OCI-LY3 (cell line): ENCODE measurements around the gene PLIN4.

Experiments used
- H2AFZ ChIP-seq: fragments of 200-600, 300-600 bp; shearing (Covaris generic); 2 replicates; pipeline ENCODE4 v1.6.0; 2014; ENCODE audit warnings: antibody characterized with exemption, low read depth, low read length
- H3K27ac ChIP-seq: fragments of 200-600, 300-600 bp; sonication (generic); 2 replicates; pipeline ENCODE4 v1.5.1; 2014; ENCODE audit warnings: mild to moderate bottlenecking, low read length, moderate library complexity, mixed read lengths
- H3K27me3 ChIP-seq: fragments of 200-600, 300-600 bp; sonication (generic); 2 replicates; pipeline ENCODE4 v1.6.1; 2014; ENCODE audit warnings: low read depth, low read length, mixed read lengths
- H3K36me3 ChIP-seq: fragments of 200-600, 300-600 bp; sonication (generic); replicated peaks from 2 replicates; pipeline ENCODE3; 2014; ENCODE audit warnings: low read depth, low read length, mixed read lengths
- H3K4me1 ChIP-seq: fragments of 300-600, 200-600 bp; sonication (generic); 2 replicates; pipeline ENCODE4 v1.6.1; 2014; ENCODE audit warnings: low read length, mixed read lengths
- H3K4me2 ChIP-seq: fragments of 200-600, 300-600 bp; sonication (generic); 2 replicates; pipeline ENCODE4 v1.6.1; 2014; ENCODE audit warnings: low read length, mixed read lengths
- H3K4me3 ChIP-seq: fragments of 300-600, 200-600 bp; sonication (generic); 2 replicates; pipeline ENCODE4 v1.5.1; 2014; ENCODE audit warnings: antibody characterized with exemption, mild to moderate bottlenecking, low read length, moderate library complexity
- H3K79me2 ChIP-seq: fragments of 300-600, 200-600 bp; shearing (Covaris generic); 2 replicates; pipeline ENCODE4 v1.6.1; 2014; ENCODE audit warnings: mild to moderate bottlenecking, low read length, mixed read lengths
- H3K9ac ChIP-seq: fragments of 300-600, 200-600 bp; shearing (Covaris generic); 2 replicates; pipeline ENCODE4 v1.6.0; 2014; ENCODE audit warnings: mild to moderate bottlenecking, low read length, moderate library complexity
- H3K9me3 ChIP-seq: fragments of 200-600, 300-600 bp; shearing (Covaris generic); 2 replicates; pipeline ENCODE4 v1.6.1; 2014; ENCODE audit warnings: low read length, mixed read lengths; ENCODE audit not compliant: insufficient read depth
- H4K20me1 ChIP-seq: fragments of 200-600, 300-600 bp; sonication (generic); 2 replicates; pipeline ENCODE4 v1.6.1; 2016; ENCODE audit warnings: low read length, mixed read lengths; ENCODE audit not compliant: insufficient read depth
- EZH2phosphoT487 ChIP-seq: fragments of 200-600 bp; shearing (Covaris generic); IDR thresholded peaks from 2 replicates; pipeline ENCODE4 v1.6.1; 2018; ENCODE audit warnings: antibody characterized with exemption, mixed run types, low read depth
- TF ChIP-seq, protein P1 (sequence below): fragments of 200-600, 300-600 bp; sonication (generic); IDR thresholded peaks from 2 replicates; pipeline ENCODE4 v1.5.1; 2014; ENCODE audit warnings: antibody characterized with exemption, low read length, low read depth

PLIN4 gene

DNA sequence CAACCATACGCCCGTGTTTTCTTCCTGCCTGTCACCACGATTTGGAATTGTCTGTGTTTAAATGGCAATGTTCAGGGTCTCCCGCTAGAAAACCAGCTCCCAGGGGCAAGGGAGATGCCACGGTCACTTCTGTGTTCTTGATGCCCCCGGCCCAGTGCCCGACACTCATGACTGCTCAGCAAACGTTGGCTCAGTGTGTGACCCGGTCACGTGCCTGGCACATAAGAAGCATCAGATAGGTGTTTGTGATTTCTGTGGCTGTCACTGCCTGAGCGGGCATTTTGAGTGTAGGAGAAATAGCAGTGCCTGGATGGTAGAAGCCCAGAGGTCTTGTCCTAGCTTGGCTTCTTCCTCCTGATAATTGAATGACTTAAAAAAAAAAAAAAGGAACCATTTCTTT is 30.7 kb downstream of the PLIN4 start:
- H4K20me1 ChIP-seq: no peaks in the 10 kb centered on the region
- no peaks in the 10 kb centered on the region for H3K27me3 ChIP-seq
- no peak overlapping the region for H3K4me3 ChIP-seq
- H3K9ac ChIP-seq: no peak overlapping the region
- no peaks in the 10 kb centered on the region for H3K4me1 ChIP-seq
- no peaks in the 10 kb centered on the region for H3K79me2 ChIP-seq
- no peak overlapping the region for H2AFZ ChIP-seq
- no peaks in the 10 kb centered on the region for H3K9me3 ChIP-seq
- no peak overlapping the region for H3K27ac ChIP-seq
- H3K36me3 ChIP-seq: peaks cover 30% of the 10 kb centered on the region
- H3K4me2 ChIP-seq: no peak overlapping the region
- TF ChIP-seq, protein P1, sequence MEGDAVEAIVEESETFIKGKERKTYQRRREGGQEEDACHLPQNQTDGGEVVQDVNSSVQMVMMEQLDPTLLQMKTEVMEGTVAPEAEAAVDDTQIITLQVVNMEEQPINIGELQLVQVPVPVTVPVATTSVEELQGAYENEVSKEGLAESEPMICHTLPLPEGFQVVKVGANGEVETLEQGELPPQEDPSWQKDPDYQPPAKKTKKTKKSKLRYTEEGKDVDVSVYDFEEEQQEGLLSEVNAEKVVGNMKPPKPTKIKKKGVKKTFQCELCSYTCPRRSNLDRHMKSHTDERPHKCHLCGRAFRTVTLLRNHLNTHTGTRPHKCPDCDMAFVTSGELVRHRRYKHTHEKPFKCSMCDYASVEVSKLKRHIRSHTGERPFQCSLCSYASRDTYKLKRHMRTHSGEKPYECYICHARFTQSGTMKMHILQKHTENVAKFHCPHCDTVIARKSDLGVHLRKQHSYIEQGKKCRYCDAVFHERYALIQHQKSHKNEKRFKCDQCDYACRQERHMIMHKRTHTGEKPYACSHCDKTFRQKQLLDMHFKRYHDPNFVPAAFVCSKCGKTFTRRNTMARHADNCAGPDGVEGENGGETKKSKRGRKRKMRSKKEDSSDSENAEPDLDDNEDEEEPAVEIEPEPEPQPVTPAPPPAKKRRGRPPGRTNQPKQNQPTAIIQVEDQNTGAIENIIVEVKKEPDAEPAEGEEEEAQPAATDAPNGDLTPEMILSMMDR: no peak
- TF ChIP-seq EZH2phosphoT487: no peak

DNA sequence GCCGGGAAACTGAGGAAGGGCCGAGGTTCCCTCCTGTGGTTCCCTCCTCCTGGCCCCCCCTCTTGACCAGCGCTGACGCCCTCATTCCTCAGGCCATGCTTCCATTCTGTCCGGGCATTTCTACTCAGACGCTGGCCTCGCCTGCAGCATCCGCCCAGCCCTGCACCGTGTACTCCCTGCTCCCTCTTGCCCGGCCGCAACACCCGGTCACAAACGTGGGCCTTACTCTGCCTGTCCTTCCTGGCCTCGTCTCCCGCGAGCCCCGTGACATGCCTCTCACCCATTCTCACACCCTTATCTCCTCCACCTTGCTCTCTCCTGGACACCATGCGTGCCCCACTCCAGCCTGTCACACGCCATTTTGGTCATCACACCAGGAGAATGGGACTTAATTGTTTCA is 34.9 kb downstream of the PLIN4 start:
- Histone ChIP-seq H3K27me3 (no peaks in the 10 kb centered on the region), H3K36me3 (peaks cover 16% of the 10 kb centered on the region), H2AFZ (no peak overlapping the region), H3K4me1 (no peaks in the 10 kb centered on the region), H3K9me3 (no peaks in the 10 kb centered on the region), H3K4me2 (no peak overlapping the region), H3K4me3 (no peak overlapping the region), H3K27ac (no peak overlapping the region), H3K79me2 (no peaks in the 10 kb centered on the region), H4K20me1 (no peaks in the 10 kb centered on the region), H3K9ac (no peak overlapping the region)
- TF ChIP-seq, protein P1: no peak
- no peak for TF ChIP-seq EZH2phosphoT487

DNA sequence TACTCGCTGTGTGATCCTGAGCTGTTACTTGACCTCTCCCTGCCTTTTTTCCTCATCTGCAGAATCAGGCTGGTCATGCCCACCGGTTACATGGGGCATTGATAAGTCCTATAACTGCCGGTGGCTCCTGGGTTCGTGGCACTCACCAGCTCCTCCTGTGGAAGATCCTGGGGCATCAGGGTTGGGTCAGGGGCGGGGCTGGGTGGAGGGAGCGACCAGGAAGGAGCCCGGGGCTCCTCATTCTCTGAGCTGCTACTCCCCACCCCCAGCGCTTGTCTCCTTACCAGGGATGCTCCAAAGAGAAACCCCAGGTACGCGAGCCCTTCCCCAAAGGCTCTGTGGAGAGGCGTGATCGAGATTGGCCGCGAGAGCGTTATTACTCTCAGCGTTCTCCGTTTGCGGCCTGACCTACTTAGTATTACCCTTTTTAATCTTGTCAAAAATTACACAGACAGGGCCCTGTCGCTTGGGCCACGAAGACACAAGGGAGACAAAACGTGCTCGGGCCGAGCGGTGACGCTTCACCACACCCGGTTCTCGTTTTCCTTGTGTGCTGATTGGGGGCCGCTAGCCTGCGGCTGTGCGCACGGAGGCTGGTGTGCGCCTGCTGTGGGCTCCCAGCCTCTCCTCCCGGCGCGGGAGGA is 35.4 kb downstream of the PLIN4 start:
- Histone ChIP-seq H3K9me3 (no peaks in the 10 kb centered on the region), H3K79me2 (no peaks in the 10 kb centered on the region), H3K27ac (no peak overlapping the region), H3K4me1 (no peaks in the 10 kb centered on the region), H3K4me3 (no peak overlapping the region), H4K20me1 (no peaks in the 10 kb centered on the region), H3K27me3 (no peaks in the 10 kb centered on the region), H3K9ac (no peak overlapping the region), H3K4me2 (no peak overlapping the region), H2AFZ (no peak overlapping the region), H3K36me3 (peaks cover 17% of the 10 kb centered on the region)
- TF ChIP-seq, protein P1: no peak
- TF ChIP-seq EZH2phosphoT487: no peak

DNA sequence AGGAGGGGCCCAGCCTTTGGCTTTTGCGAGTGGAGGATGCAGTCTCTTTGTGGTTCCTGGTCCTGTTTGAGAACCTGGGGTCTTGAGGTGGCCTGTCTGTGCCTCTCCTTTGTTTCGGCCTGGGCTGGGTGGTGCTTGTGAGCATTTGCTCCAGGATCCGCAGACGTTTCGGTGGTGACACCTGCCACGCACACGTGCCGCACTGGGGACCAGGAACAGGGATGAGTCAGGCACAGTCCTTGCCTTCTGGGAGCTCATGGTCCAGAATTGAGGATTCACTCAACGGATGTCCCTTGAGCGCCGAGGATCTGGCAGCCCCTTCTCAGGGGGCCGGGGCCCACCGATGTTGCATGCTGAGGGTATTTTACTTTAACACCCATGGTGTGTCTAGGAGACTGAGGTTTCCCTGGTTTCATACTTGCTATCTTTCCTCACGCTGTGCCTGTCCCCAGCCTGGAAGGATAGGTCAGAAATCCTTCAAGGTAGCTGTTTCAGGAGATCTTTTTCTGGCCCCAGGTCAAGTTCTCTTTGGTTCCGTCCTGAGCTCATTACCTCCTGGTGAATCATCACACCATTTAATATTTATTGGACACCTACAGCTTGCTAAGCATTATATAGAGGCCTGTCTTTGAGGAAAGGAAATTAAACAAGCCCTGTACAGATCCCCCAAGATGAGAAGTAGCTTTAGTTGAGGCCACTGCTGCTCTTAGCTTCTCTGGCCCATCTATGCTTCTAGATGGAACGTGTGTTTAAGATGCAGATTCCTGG is 41.1 kb downstream of the PLIN4 start:
- H3K79me2 ChIP-seq: peaks cover 33% of the 10 kb centered on the region
- H3K9ac ChIP-seq: no peak overlapping the region
- no peaks in the 10 kb centered on the region for H4K20me1 ChIP-seq
- peaks cover 14% of the 10 kb centered on the region; the same call in 1 of the 2 replicates for H3K4me1 ChIP-seq
- H3K27ac ChIP-seq: no peak overlapping the region
- H3K27me3 ChIP-seq: no peaks in the 10 kb centered on the region
- no peak overlapping the region for H3K4me3 ChIP-seq
- no peak for TF ChIP-seq EZH2phosphoT487
- TF ChIP-seq, protein P1: no peak
- H3K4me2 ChIP-seq: no peak overlapping the region
- H2AFZ ChIP-seq: no peak overlapping the region
- no peaks in the 10 kb centered on the region for H3K9me3 ChIP-seq
- H3K36me3 ChIP-seq: peaks cover 21% of the 10 kb centered on the region
